ENCODE results near the gene PFN1.

DNA sequence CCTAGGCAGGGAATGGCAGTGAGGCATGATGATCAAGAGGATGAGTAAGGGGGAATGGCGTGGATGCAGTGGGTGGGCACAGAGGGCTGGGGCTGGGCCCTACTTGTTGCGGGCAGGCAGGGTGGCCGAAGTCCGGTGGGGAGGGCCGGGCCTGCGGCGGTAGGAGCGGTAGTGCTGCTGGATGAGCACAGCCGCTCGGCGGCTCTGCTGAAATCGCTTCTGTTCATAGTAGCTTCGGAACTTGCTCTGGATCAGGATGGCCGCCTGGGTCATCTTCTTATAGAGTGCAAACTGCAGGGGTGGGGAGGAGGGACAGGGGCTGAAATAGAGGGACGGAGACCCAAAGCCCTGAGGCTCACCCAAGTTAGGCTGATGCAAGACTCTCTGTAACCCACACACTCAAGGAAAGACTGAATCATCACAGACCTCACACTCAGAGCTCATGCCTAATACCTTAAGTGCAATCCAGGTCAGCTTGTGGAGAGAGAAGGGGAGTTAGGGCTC is 20.8 kb upstream of the PFN1 start:
- TF ChIP-seq, protein P1, sequence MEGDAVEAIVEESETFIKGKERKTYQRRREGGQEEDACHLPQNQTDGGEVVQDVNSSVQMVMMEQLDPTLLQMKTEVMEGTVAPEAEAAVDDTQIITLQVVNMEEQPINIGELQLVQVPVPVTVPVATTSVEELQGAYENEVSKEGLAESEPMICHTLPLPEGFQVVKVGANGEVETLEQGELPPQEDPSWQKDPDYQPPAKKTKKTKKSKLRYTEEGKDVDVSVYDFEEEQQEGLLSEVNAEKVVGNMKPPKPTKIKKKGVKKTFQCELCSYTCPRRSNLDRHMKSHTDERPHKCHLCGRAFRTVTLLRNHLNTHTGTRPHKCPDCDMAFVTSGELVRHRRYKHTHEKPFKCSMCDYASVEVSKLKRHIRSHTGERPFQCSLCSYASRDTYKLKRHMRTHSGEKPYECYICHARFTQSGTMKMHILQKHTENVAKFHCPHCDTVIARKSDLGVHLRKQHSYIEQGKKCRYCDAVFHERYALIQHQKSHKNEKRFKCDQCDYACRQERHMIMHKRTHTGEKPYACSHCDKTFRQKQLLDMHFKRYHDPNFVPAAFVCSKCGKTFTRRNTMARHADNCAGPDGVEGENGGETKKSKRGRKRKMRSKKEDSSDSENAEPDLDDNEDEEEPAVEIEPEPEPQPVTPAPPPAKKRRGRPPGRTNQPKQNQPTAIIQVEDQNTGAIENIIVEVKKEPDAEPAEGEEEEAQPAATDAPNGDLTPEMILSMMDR (IDR thresholded peaks at IDR 0.05) = no peak
- TF ChIP-seq POLR2A (IDR thresholded peaks at IDR 0.05) = no peak
